H9 (cell line): ENCODE measurements around the gene AK5. TPM values are rescaled to one million over a fixed set of nuclear protein-coding genes. Genes with fewer than 3 reads are reported as not detected.

Experiments
- DNase-seq: peaks from one replicate; pipeline ENCODE4 v3.0.0-alpha.2; 2017
- H2AFZ ChIP-seq: one replicate; pipeline ENCODE4 v1.6.1; 2013; ENCODE audit warnings: mild to moderate bottlenecking, low read length, control low read depth, moderate library complexity
- H2AK5ac ChIP-seq: 2 replicates; pipeline ENCODE4 v1.6.1; 2013; ENCODE audit warnings: low read length, control low read depth, mixed read lengths; ENCODE audit not compliant: insufficient read length
- H2BK120ac ChIP-seq: one replicate; pipeline ENCODE4 v1.6.1; 2013; ENCODE audit warnings: low read depth, mild to moderate bottlenecking, low read length, control low read depth, inconsistent platforms; ENCODE audit not compliant: poor library complexity, severe bottlenecking
- H2BK12ac ChIP-seq: 2 replicates; pipeline ENCODE4 v1.6.1; 2013; ENCODE audit warnings: low read length, control low read depth, mixed read lengths, low read depth; ENCODE audit not compliant: insufficient read length
- H2BK15ac ChIP-seq: 2 replicates; pipeline ENCODE4 v1.6.1; 2013; ENCODE audit warnings: low read depth, low read length, control low read depth
- H2BK20ac ChIP-seq: one replicate; pipeline ENCODE4 v1.6.1; 2013; ENCODE audit warnings: low read depth, mild to moderate bottlenecking, low read length, control low read depth, inconsistent platforms; ENCODE audit not compliant: poor library complexity, severe bottlenecking
- H2BK5ac ChIP-seq: 2 replicates; pipeline ENCODE4 v1.6.1; 2013; ENCODE audit warnings: low read length, control low read depth, mixed read lengths; ENCODE audit not compliant: insufficient read length
- H3K14ac ChIP-seq: 2 replicates; pipeline ENCODE4 v1.6.1; 2013; ENCODE audit warnings: low read length, control low read depth; ENCODE audit not compliant: insufficient read depth
- H3K18ac ChIP-seq: 2 replicates; pipeline ENCODE4 v1.6.1; 2013; ENCODE audit warnings: low read depth, mild to moderate bottlenecking, mixed read lengths, low read length, control low read depth; ENCODE audit not compliant: insufficient read length
- H3K23ac ChIP-seq: 2 replicates; pipeline ENCODE4 v1.6.1; 2013; ENCODE audit warnings: low read length, control low read depth, mixed read lengths, low read depth; ENCODE audit not compliant: insufficient read length
- H3K23me2 ChIP-seq: 2 replicates; pipeline ENCODE4 v1.6.1; 2013; ENCODE audit warnings: low read depth, mild to moderate bottlenecking, mixed read lengths, low read length, control low read depth; ENCODE audit not compliant: insufficient read length, poor library complexity, severe bottlenecking
- H3K27ac ChIP-seq: 2 replicates; pipeline ENCODE4 v1.5.1; 2013; ENCODE audit warnings: low read length, control low read depth, mixed read lengths, low read depth; ENCODE audit not compliant: insufficient read length
- H3K27me3 ChIP-seq: 2 replicates; pipeline ENCODE4 v1.6.1; 2013; ENCODE audit warnings: low read length, control low read depth, inconsistent platforms; ENCODE audit not compliant: insufficient read depth
- H3K4ac ChIP-seq: 2 replicates; pipeline ENCODE4 v1.6.1; 2013; ENCODE audit warnings: low read depth, mild to moderate bottlenecking, control low read depth, inconsistent platforms, low read length, moderate library complexity
- H3K4me1 ChIP-seq: 2 replicates; pipeline ENCODE4 v1.6.1; 2013; ENCODE audit warnings: low read length, control low read depth, inconsistent platforms; ENCODE audit not compliant: insufficient read depth
- H3K4me2 ChIP-seq: 2 replicates; pipeline ENCODE4 v1.6.1; 2013; ENCODE audit warnings: low read length, control low read depth, mixed read lengths; ENCODE audit not compliant: insufficient read length, insufficient read depth
- H3K56ac ChIP-seq: 2 replicates; pipeline ENCODE4 v1.6.1; 2013; ENCODE audit warnings: low read depth, mild to moderate bottlenecking, mixed read lengths, low read length, control low read depth; ENCODE audit not compliant: insufficient read length
- H3K79me1 ChIP-seq: 2 replicates; pipeline ENCODE4 v1.6.1; 2013; ENCODE audit warnings: low read depth, mild to moderate bottlenecking, moderate library complexity, low read length, control low read depth, inconsistent platforms; ENCODE audit not compliant: insufficient read depth, poor library complexity, severe bottlenecking
- H3K79me2 ChIP-seq: 2 replicates; pipeline ENCODE4 v1.6.1; 2013; ENCODE audit warnings: low read length, control low read depth, inconsistent platforms; ENCODE audit not compliant: insufficient read depth
- H3K9ac ChIP-seq: 2 replicates; pipeline ENCODE4 v1.6.1; 2013; ENCODE audit warnings: low read length, control low read depth, mixed read lengths; ENCODE audit not compliant: insufficient read length; ENCODE audit errors: extremely low read depth
- H3K9me3 ChIP-seq: one replicate; pipeline ENCODE4 v1.6.1; 2013; ENCODE audit warnings: low read depth, low read length, inconsistent platforms; ENCODE audit not compliant: control insufficient read depth
- H3T11ph ChIP-seq: one replicate; pipeline ENCODE4 v1.6.1; 2013; ENCODE audit warnings: mild to moderate bottlenecking, low read length, control low read depth, inconsistent platforms
- H4K20me1 ChIP-seq: one replicate; pipeline ENCODE4 v1.6.1; 2013; ENCODE audit not compliant: control insufficient read depth, insufficient read length, insufficient read depth
- H4K5ac ChIP-seq: 2 replicates; pipeline ENCODE4 v1.6.1; 2013; ENCODE audit warnings: low read depth, mild to moderate bottlenecking, mixed read lengths, low read length, control low read depth; ENCODE audit not compliant: insufficient read length
- H4K8ac ChIP-seq: replicated peaks from 2 replicates; pipeline ENCODE4 v1.6.1; 2013; ENCODE audit warnings: low read length, control low read depth, mixed read lengths, low read depth; ENCODE audit not compliant: insufficient read length
- H4K91ac ChIP-seq: 2 replicates; pipeline ENCODE4 v1.6.1; 2013; ENCODE audit warnings: low read depth, mild to moderate bottlenecking, moderate library complexity, mixed read lengths, low read length, control low read depth; ENCODE audit not compliant: insufficient read length
- H3K27ac Mint-ChIP-seq, 3 experiments: 2 replicates in 2 of 3; 3 replicates in 1 of 3; pipeline ENCODE4 v1.8.0; 2020 to 2021; ENCODE audit warnings: mixed read lengths in 3 of 3, mild to moderate bottlenecking in 1 of 3, moderate library complexity in 1 of 3
- H3K27me3 Mint-ChIP-seq: 2 replicates; pipeline ENCODE4 v1.8.0; 2021; ENCODE audit warnings: low read depth, mild to moderate bottlenecking, moderate library complexity, mixed read lengths
- H3K36me3 Mint-ChIP-seq, 3 experiments: 2 replicates in 2 of 3; 3 replicates in 1 of 3; pipeline ENCODE4 v1.8.0; 2020 to 2021; ENCODE audit warnings: low read depth in 3 of 3, mixed read lengths in 3 of 3; ENCODE audit not compliant: insufficient read depth in 1 of 3
- H3K4me1 Mint-ChIP-seq, 2 experiments: 2 replicates each; pipeline ENCODE4 v1.8.0; 2020; ENCODE audit warnings: mixed read lengths in 2 of 2
- H3K4me3 Mint-ChIP-seq, 2 experiments: 2 replicates in 1 of 2; 3 replicates in 1 of 2; pipeline ENCODE4 v1.8.0; 2020 to 2021; ENCODE audit warnings: mild to moderate bottlenecking in 2 of 2, mixed read lengths in 2 of 2, moderate library complexity in 1 of 2
- H3K9me3 Mint-ChIP-seq, 2 experiments: 2 replicates in 1 of 2; 3 replicates in 1 of 2; pipeline ENCODE4 v1.8.0; 2020; ENCODE audit warnings: mild to moderate bottlenecking in 2 of 2, mixed read lengths in 2 of 2, moderate library complexity in 1 of 2
- CTCF ChIP-seq: fragments of 200-600 bp; sonication (generic); conservative IDR thresholded peaks from 3 replicates; pipeline ENCODE4 v1.8.0; 2021; ENCODE audit warnings: antibody characterized with exemption, mild to moderate bottlenecking
- WGBS: extraction: QIAGEN DNeasy Blood & Tissue Kit; methylation state at CpG from one replicate; pipeline ENCODE4 v1.1.7; 2013; ENCODE audit warnings: missing lambda C conversion rate, low lambda C conversion rate, mixed read lengths; ENCODE audit not compliant: insufficient read length; ENCODE audit errors: extremely low coverage; 5-methylcytosine and 5-hydroxymethylcytosine counted together
- total RNA-seq: library from RNA; stranded (reverse); gene quantifications from 2 replicates; pipeline ENCODE4 v1.2.1, GENCODE V29; 2021

The AK5 gene
- total RNA-seq, 1 experiment from 2014 or later = 2.5 TPM

DNA sequence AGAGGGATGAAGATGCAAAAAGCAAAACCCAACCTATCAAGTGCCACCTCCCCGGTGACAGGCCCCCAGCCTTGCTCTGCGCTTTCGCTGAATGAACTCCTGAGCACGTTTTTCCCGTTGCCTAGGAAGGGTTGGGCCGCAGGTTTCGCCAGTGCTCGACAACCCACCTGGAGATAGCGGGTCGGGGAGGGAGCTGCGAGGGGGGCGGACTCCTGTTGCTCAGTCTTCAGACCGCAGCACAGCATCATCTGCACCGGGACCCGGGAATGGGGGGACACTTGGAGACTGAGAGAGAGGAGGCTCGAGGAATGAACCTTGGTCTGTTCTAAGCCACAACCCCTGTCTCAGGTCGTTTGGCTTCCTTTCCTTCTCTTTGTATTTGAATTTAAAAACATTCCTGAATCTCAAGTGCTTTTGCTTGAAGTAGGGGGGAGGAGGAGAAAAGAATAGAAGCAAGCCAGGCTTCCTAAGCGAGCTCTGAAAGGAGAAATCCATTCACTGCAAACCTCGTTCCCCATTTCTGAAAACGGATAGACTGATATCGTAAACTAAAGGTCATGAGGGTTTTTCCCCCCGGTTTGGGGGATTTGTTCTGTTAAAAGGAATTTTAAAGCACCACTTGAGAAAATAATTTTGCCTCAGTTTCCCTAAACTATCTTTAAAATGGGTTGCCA is 1.2 kb downstream of the AK5 start:
- no peak overlapping the region for H3K56ac ChIP-seq
- no CpG with 5 or more reads among the region's 22 CpGs for WGBS
- peak overlapping the region; percentile 42 for H2AFZ ChIP-seq
- no peaks in the 10 kb centered on the region for H3K4me1 ChIP-seq
- no peak overlapping the region for H3T11ph ChIP-seq
- H3K9me3 ChIP-seq = no peaks in the 10 kb centered on the region
- no peaks in the 10 kb centered on the region for H3K79me2 ChIP-seq
- no peak overlapping the region; a peak in 2 of 7 replicates for H3K27ac Mint-ChIP-seq
- peak overlapping the region; percentile 71 for H3K4me2 ChIP-seq
- H3K18ac ChIP-seq = no peak overlapping the region
- H3K14ac ChIP-seq = 0 out of 2 replicates have a peak overlapping the region, but pooled peaks have one; percentile 57
- H4K20me1 ChIP-seq = no peaks in the 10 kb centered on the region
- H2BK12ac ChIP-seq = no peak overlapping the region
- no peak overlapping the region for H3K9ac ChIP-seq
- peaks cover 16% of the 10 kb centered on the region for H3K27me3 ChIP-seq
- no peak overlapping the region for H3K23ac ChIP-seq
- H3K36me3 Mint-ChIP-seq = no peaks in the 10 kb centered on the region; a peak in 1 of 7 replicates
- H3K27me3 Mint-ChIP-seq = peaks cover 61% of the 10 kb centered on the region
- H2BK15ac ChIP-seq = no peak overlapping the region
- no peaks in the 10 kb centered on the region for H3K9me3 Mint-ChIP-seq
- no peak overlapping the region for H2AK5ac ChIP-seq
- no peak for TF ChIP-seq CTCF
- no peak overlapping the region for H4K8ac ChIP-seq
- H2BK120ac ChIP-seq = no peak overlapping the region
- H3K23me2 ChIP-seq = peaks cover 9% of the 10 kb centered on the region
- H4K5ac ChIP-seq = no peak overlapping the region
- H3K27ac ChIP-seq = no peak overlapping the region
- H4K91ac ChIP-seq = no peak overlapping the region
- H3K4ac ChIP-seq = no peak overlapping the region
- DNase-seq = peak; percentile 78
- peaks cover 16 to 17% of the 10 kb centered on the region in 2 experiments for H3K4me1 Mint-ChIP-seq
- H3K79me1 ChIP-seq = no peaks in the 10 kb centered on the region
- H3K4me3 Mint-ChIP-seq = peak overlapping the region; percentile 70 to 88
- H2BK20ac ChIP-seq = no peak overlapping the region
- H2BK5ac ChIP-seq = no peak overlapping the region
